HepG2 (cell line): ENCODE data around the gene RGS1. TPM values are rescaled to one million over a fixed set of nuclear protein-coding genes. Genes with fewer than 3 reads are reported as not detected.
A peak's percentile ranks its signal among the peaks of the same experiment; 100 is the strongest.
"Not testable (repeated sequence)": the region's sequence is repeated elsewhere in the genome, so short reads cannot be mapped to it uniquely, and the experiment has no call there.

Experiments used
- ATAC-seq: fragments of 200-7000 bp; cut with Tn5 transposase; 3 replicates; pipeline ENCODE4 v1.9.1; 2020; ENCODE audit warnings: mild to moderate bottlenecking, moderate library complexity
- BruUV-seq: library from RNA; stranded (reverse); fragments of 400-500 nt; replicated peaks from 2 replicates; lab custom pipeline; 2021; lab: Mats Ljungman, UMichigan
- CTCF ChIA-PET: fragments of 300-600 bp; formaldehyde crosslinking; extraction: SDS; loops from one replicate; lab custom pipeline; 2021; ENCODE audit warnings: low total read pairs, inconsistent platforms, low intra/inter-chr PET ratio; lab: Yijun Ruan, JAX
- POLR2A ChIA-PET: fragments of 350-600 bp; sonication (Branson Sonifier 250); formaldehyde crosslinking; loops from one replicate; lab custom pipeline; 2020; ENCODE audit warnings: antibody characterized with exemption, inconsistent platforms; lab: Yijun Ruan, JAX
- DNase-seq: peaks from one replicate; pipeline ENCODE4 v3.0.0-alpha.2; 2015; ENCODE audit warnings: low spot score
- FAIRE-seq: peaks from 3 replicates; lab custom pipeline; 2011; peaks lifted over from hg19 to GRCh38; lab: Jason Lieb, UNC
- H2AFZ ChIP-seq: one replicate; pipeline ENCODE4 v1.6.1; 2011; ENCODE audit warnings: low read length, inconsistent platforms
- H3K27ac ChIP-seq: fragments of 300-600 bp; 3 replicates; pipeline ENCODE4 v1.8.0; 2011; ENCODE audit warnings: mixed run types, mild to moderate bottlenecking, mixed read lengths, low read length, inconsistent platforms; ENCODE audit not compliant: insufficient read depth; ENCODE audit errors: extremely low read length
- H3K27me3 ChIP-seq, 2 experiments: fragments of 200-600 bp in 1 of 2; 2 replicates in 1 of 2; 3 replicates in 1 of 2; pipeline versions ENCODE4 v1.6.0 to v1.8.0; 2011; ENCODE audit warnings: low read length in 2 of 2, mild to moderate bottlenecking in 2 of 2, moderate library complexity in 2 of 2, inconsistent platforms in 1 of 2; ENCODE audit not compliant: insufficient read depth in 2 of 2, control insufficient read depth in 1 of 2
- H3K36me3 ChIP-seq, 2 experiments: fragments of 200-600 bp in 1 of 2; replicated peaks in 1 of 2; 2 replicates in 1 of 2; 3 replicates in 1 of 2; pipeline versions ENCODE4 v1.5.1 to v1.8.0; 2011; ENCODE audit warnings: low read length in 2 of 2, inconsistent platforms in 1 of 2; ENCODE audit not compliant: insufficient read depth in 2 of 2, control insufficient read depth in 1 of 2
- H3K4me1 ChIP-seq: 2 replicates; pipeline ENCODE4 v1.5.1; 2012; ENCODE audit warnings: low read length, inconsistent platforms; ENCODE audit not compliant: insufficient read depth
- H3K4me2 ChIP-seq: 2 replicates; pipeline ENCODE4 v1.6.0; 2011; ENCODE audit warnings: low read depth, low read length, inconsistent platforms
- H3K4me3 ChIP-seq, 3 experiments: fragments of 200-600 bp in 1 of 3; sonication (generic), shearing (Covaris generic) in 1 of 3; replicated peaks in 1 of 3; 2 replicates each; pipeline ENCODE4 v1.5.1; 2011 to 2016; ENCODE audit warnings: low read length in 3 of 3, inconsistent platforms in 2 of 3, low read depth in 2 of 3, mild to moderate bottlenecking in 2 of 3, control low read depth in 1 of 3, mixed read lengths in 1 of 3; ENCODE audit not compliant: insufficient read depth in 1 of 3
- H3K79me2 ChIP-seq: one replicate; pipeline ENCODE4 v1.6.1; 2011; ENCODE audit warnings: low read length, inconsistent platforms; ENCODE audit not compliant: insufficient read depth
- H3K9ac ChIP-seq: 2 replicates; pipeline ENCODE4 v1.6.0; 2011; ENCODE audit warnings: mild to moderate bottlenecking, low read depth, low read length, inconsistent platforms; ENCODE audit not compliant: insufficient read depth
- H3K9me3 ChIP-seq: 2 replicates; pipeline ENCODE4 v1.5.1; 2012; ENCODE audit warnings: mild to moderate bottlenecking, low read length
- H4K20me1 ChIP-seq: 2 replicates; pipeline ENCODE4 v1.6.0; 2011; ENCODE audit warnings: inconsistent platforms, mild to moderate bottlenecking, low read length, moderate library complexity; ENCODE audit not compliant: insufficient read depth
- EP300 ChIP-seq, 3 experiments: sonication (generic) in 1 of 3; formaldehyde crosslinking in 1 of 3; IDR thresholded peaks; 2 replicates each; pipeline versions ENCODE4 v1.5.1 to v1.6.1; 2011 to 2020; ENCODE audit warnings: low read depth in 2 of 3, low read length in 2 of 3, borderline replicate concordance in 1 of 3, improper control_type of control experiment in 1 of 3, mild to moderate bottlenecking in 1 of 3, missing genetic modification reagents in 1 of 3, moderate library complexity in 1 of 3
- FOSL1 ChIP-seq: sonication (generic); formaldehyde crosslinking; IDR thresholded peaks from 2 replicates; pipeline ENCODE4 v1.9.0; 2021; ENCODE audit warnings: missing genetic modification reagents, borderline replicate concordance
- FOSL2 ChIP-seq: sonication (generic); formaldehyde crosslinking; IDR thresholded peaks from 2 replicates; pipeline ENCODE4 v1.4.0; 2020; ENCODE audit warnings: missing genetic modification reagents
- HMG20A ChIP-seq: IDR thresholded peaks from 2 replicates; pipeline ENCODE4 v1.6.1; 2016; ENCODE audit warnings: borderline replicate concordance
- NR2F1 ChIP-seq, 2 experiments: fragments of 450-650 bp in 1 of 2; formaldehyde crosslinking in 1 of 2; IDR thresholded peaks; 2 replicates each; pipeline versions ENCODE4 v1.5.0 to v1.6.1; 2016 to 2020; ENCODE audit warnings: mild to moderate bottlenecking in 1 of 2, missing compliant biosample characterization in 1 of 2, missing genetic modification reagents in 1 of 2, moderate library complexity in 1 of 2
- SOX13 ChIP-seq, 3 experiments: fragments of 450-650 bp in 1 of 3; sonication (generic) in 1 of 3; formaldehyde crosslinking in 1 of 3; IDR thresholded peaks in 2 of 3; conservative IDR thresholded peaks in 1 of 3; 2 replicates each; pipeline versions ENCODE4 v1.5.0 to v1.6.1; 2016 to 2020; ENCODE audit warnings: antibody characterized with exemption in 1 of 3, mild to moderate bottlenecking in 1 of 3, missing compliant biosample characterization in 1 of 3, missing genetic modification reagents in 1 of 3, moderate library complexity in 1 of 3
- SOX5 ChIP-seq: IDR thresholded peaks from 2 replicates; pipeline ENCODE4 v1.6.1; 2016; ENCODE audit warnings: borderline replicate concordance
- TCF7 ChIP-seq: sonication (generic); IDR thresholded peaks from 2 replicates; pipeline ENCODE4 v1.6.1; 2016; ENCODE audit warnings: antibody characterized with exemption, low read depth
- WGBS: methylation state at CpG from one replicate; pipeline ENCODE4 v1.1.6; 2017; ENCODE audit warnings: low lambda C conversion rate; 5-methylcytosine and 5-hydroxymethylcytosine counted together
- in situ Hi-C: cut with HindIII; loops from 2 replicates; pipeline ENCODE4 v1.10.0; 2017; ENCODE audit warnings: low pct_unique_long_range_greater_than_20kb; ENCODE audit not compliant: extremely low pct_ligation_motif_present
- intact Hi-C: fragments of 100-400 bp; cut with micrococcal nuclease; formaldehyde crosslinking; loops from one replicate; pipeline ENCODE4 v1.10.0; 2022; ENCODE audit not compliant: unreplicated experiment
- polyA plus RNA-seq, 8 experiments: library from polyadenylated mRNA; depleted of rRNA in 3 of 8; stranded (reverse) in 7 of 8; unstranded in 1 of 8; fragments of >200 nt; fragmentation: Illumina TruSeq in 4 of 8; extraction: Trizol in 4 of 8; gene quantifications; 2 replicates each; pipeline versions ENCODE4 v1.2.1 to v1.2.3, GENCODE V29; 2011 to 2016; ENCODE audit warnings: low read depth in 4 of 8, missing spikeins in 1 of 8, mixed read lengths in 1 of 8; ENCODE audit not compliant: insufficient read depth in 1 of 8
- total RNA-seq, 5 experiments: library from RNA; depleted of rRNA; stranded (reverse); fragments of >200 nt; fragmentation: Illumina TruSeq; extraction: Trizol; gene quantifications; 2 replicates each; pipeline ENCODE4 v1.2.3, GENCODE V29; 2016; ENCODE audit warnings: low read depth in 1 of 5
- TF ChIP-seq, protein P1 (sequence below): sonication (generic); formaldehyde crosslinking; IDR thresholded peaks from 2 replicates; pipeline ENCODE4 v1.4.0; 2020; ENCODE audit warnings: missing genetic modification reagents
- TF ChIP-seq, protein P2 (sequence below): IDR thresholded peaks from 2 replicates; pipeline ENCODE4 v1.4.0; 2020; ENCODE audit warnings: mild to moderate bottlenecking, missing genetic modification reagents

The RGS1 gene
- total and polyA plus RNA-seq, 2 of the 13 experiments (the other 11 are each of a cell fraction or from before 2014, with no cell fraction given) = not detected

DNA sequence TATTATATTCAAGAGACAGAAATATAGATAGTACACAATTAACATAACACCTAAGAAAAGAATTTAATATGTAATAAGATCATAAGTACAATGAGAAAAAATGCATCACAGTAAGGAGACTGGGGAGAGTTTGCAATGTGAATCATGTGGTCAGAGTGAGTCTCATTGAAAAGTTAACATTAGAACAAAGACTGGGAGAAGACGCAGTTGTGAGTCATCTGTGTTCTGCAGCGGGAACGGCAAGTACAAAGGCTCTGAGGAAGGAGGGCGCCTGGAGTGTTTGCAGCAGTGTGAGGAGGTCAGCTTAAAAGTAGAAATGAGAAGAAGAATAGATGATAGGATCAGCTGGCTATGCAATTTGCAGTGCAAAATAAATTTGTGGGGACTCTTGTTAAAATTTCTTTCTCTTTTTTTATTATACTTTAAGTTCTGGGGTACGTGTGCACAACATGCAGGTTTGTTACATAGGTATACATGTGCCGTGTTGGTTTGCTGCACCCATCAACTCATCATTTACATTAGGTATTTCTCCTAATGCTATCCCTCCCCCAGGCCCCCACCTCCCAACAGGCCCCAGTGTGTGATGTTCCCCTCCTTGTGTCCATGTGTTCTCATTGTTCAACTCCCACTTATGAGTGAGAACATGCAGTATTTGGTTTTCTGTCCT, 44.4 kb upstream of the RGS1 start:
- intact Hi-C loops; BruUV-seq; H3K27ac ChIP-seq; H3K4me2 ChIP-seq; H2AFZ ChIP-seq; H3K79me2 ChIP-seq; CTCF ChIA-PET; H3K27me3 ChIP-seq; TF ChIP-seq EP300 (CRISPR knock-in tag; IDR thresholded peaks at IDR 0.05; ENCODE audit: borderline replicate concordance); SOX13 (IDR thresholded peaks at IDR 0.05): not testable (repeated sequence)
- peak; percentile 64 for DNase-seq
- 21% methylated on average over 6 of the region's 6 CpGs for WGBS
- TF ChIP-seq HMG20A (CRISPR knock-in tag) (peak; percentile 26; the same call in 1 of the 2 replicates), NR2F1 (CRISPR knock-in tag; IDR thresholded peaks at IDR 0.05) (peak in 1 of 2 experiments; percentile 43; a peak in 1 of 4 replicates), TCF7 (peak; percentile 73), SOX5 (CRISPR knock-in tag) (peak; percentile 43; the same call in 1 of the 2 replicates), EP300 (IDR thresholded peaks at IDR 0.05; ENCODE audit: low read depth in 2 of 2, low read length in 2 of 2) (peak in 1 of 2 experiments; percentile 20; a peak in 1 of 4 replicates), FOSL1 (0 out of 2 replicates have a peak, but pooled peaks have one; percentile 23), SOX13 (CRISPR knock-in tag; conservative IDR thresholded peaks at IDR 0.05 in 1 of 2, IDR thresholded peaks at IDR 0.05 in 1 of 2) (peak in 1 of 2 experiments; percentile 56; a peak in 1 of 4 replicates), FOSL2 (CRISPR knock-in tag) (peak; percentile 90)
- TF ChIP-seq, protein P1, sequence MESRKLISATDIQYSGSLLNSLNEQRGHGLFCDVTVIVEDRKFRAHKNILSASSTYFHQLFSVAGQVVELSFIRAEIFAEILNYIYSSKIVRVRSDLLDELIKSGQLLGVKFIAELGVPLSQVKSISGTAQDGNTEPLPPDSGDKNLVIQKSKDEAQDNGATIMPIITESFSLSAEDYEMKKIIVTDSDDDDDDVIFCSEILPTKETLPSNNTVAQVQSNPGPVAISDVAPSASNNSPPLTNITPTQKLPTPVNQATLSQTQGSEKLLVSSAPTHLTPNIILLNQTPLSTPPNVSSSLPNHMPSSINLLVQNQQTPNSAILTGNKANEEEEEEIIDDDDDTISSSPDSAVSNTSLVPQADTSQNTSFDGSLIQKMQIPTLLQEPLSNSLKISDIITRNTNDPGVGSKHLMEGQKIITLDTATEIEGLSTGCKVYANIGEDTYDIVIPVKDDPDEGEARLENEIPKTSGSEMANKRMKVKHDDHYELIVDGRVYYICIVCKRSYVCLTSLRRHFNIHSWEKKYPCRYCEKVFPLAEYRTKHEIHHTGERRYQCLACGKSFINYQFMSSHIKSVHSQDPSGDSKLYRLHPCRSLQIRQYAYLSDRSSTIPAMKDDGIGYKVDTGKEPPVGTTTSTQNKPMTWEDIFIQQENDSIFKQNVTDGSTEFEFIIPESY (CRISPR knock-in tag) = 0 out of 2 replicates have a peak, but pooled peaks have one; percentile 46
- TF ChIP-seq, protein P2, sequence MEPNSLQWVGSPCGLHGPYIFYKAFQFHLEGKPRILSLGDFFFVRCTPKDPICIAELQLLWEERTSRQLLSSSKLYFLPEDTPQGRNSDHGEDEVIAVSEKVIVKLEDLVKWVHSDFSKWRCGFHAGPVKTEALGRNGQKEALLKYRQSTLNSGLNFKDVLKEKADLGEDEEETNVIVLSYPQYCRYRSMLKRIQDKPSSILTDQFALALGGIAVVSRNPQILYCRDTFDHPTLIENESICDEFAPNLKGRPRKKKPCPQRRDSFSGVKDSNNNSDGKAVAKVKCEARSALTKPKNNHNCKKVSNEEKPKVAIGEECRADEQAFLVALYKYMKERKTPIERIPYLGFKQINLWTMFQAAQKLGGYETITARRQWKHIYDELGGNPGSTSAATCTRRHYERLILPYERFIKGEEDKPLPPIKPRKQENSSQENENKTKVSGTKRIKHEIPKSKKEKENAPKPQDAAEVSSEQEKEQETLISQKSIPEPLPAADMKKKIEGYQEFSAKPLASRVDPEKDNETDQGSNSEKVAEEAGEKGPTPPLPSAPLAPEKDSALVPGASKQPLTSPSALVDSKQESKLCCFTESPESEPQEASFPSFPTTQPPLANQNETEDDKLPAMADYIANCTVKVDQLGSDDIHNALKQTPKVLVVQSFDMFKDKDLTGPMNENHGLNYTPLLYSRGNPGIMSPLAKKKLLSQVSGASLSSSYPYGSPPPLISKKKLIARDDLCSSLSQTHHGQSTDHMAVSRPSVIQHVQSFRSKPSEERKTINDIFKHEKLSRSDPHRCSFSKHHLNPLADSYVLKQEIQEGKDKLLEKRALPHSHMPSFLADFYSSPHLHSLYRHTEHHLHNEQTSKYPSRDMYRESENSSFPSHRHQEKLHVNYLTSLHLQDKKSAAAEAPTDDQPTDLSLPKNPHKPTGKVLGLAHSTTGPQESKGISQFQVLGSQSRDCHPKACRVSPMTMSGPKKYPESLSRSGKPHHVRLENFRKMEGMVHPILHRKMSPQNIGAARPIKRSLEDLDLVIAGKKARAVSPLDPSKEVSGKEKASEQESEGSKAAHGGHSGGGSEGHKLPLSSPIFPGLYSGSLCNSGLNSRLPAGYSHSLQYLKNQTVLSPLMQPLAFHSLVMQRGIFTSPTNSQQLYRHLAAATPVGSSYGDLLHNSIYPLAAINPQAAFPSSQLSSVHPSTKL (CRISPR knock-in tag) = 0 out of 2 replicates have a peak, but pooled peaks have one; percentile 43
- TF ChIP-seq, all 625 proteins: peak for 10; not testable (repeated sequence) for 615
- peak; percentile 68 for ATAC-seq
- FAIRE-seq, H3K4me1 ChIP-seq, H4K20me1 ChIP-seq, H3K9ac ChIP-seq, POLR2A ChIA-PET, H3K9me3 ChIP-seq, H3K4me3 ChIP-seq, H3K36me3 ChIP-seq, in situ Hi-C loops: not testable (repeated sequence)
